Breast epithelium (tissue), 4 donors: ENCODE measurements around the gene AKAP7. TPM values are rescaled to one million over a fixed set of nuclear protein-coding genes. Genes with fewer than 3 reads are reported as not detected.
A peak's percentile ranks its signal among the peaks of the same experiment; 100 is the strongest.

Experiments
- DNase-seq, 2 donors: peaks; one replicate each; pipeline ENCODE4 v3.0.0-alpha.2; 2019; ENCODE audit warnings: low spot score in 2 of 2
- H3K27ac ChIP-seq, 2 donors: fragments of 200-600 bp; sonication (generic) in 1 of 2; one replicate each; pipeline ENCODE4 v1.5.1; 2016 to 2019; ENCODE audit warnings: mild to moderate bottlenecking in 1 of 2
- H3K27me3 ChIP-seq, 2 donors: fragments of 200-600 bp; sonication (generic) in 1 of 2; one replicate each; pipeline versions ENCODE4 v1.5.1 to v1.6.0; 2017 to 2019; ENCODE audit warnings: control low read depth in 1 of 2, mild to moderate bottlenecking in 1 of 2
- H3K36me3 ChIP-seq: fragments of 200-600 bp; one replicate; pipeline ENCODE4 v1.5.1; 2019
- H3K4me1 ChIP-seq, 2 donors: fragments of 200-600 bp; sonication (generic); one replicate each; pipeline ENCODE4 v1.5.1; 2016 to 2019; ENCODE audit warnings: control low read depth in 1 of 2
- H3K4me3 ChIP-seq, 3 donors: fragments of 200-600 bp; sonication (generic); 1 replicate in 2 of 3; 2 replicates in 1 of 3; pipeline ENCODE4 v1.5.1; 2016 to 2019; ENCODE audit warnings: mild to moderate bottlenecking in 3 of 3, moderate library complexity in 2 of 3
- H3K9me3 ChIP-seq, 2 donors: fragments of 200-600 bp; sonication (generic) in 1 of 2; one replicate each; pipeline ENCODE4 v1.5.1; 2016 to 2019; ENCODE audit warnings: control low read depth in 1 of 2
- POLR2A ChIP-seq: fragments of 450-650 bp; IDR thresholded peaks from one replicate; pipeline ENCODE4 v1.6.1; 2016; ENCODE audit warnings: antibody characterized with exemption, mild to moderate bottlenecking, moderate library complexity
- POLR2AphosphoS5 ChIP-seq, 3 donors: sonication (generic); formaldehyde crosslinking; IDR thresholded peaks; one replicate each; pipeline ENCODE4 v1.6.1; 2017; ENCODE audit warnings: antibody characterized with exemption in 3 of 3
- intact Hi-C: fragments of 100-400 bp; cut with DNase I; formaldehyde crosslinking; loops from one replicate; pipeline ENCODE4 v1.15.1; 2023; ENCODE audit warnings: low total_unique reads
- total RNA-seq, 3 donors: library from RNA; depleted of rRNA; stranded (reverse); fragments of >200 nt; gene quantifications; one replicate each; pipeline ENCODE4 v1.1.0, GENCODE V29; 2016
- TF ChIP-seq, protein P1 (sequence below), 3 donors: fragments of 450-650 bp; IDR thresholded peaks; one replicate each; pipeline ENCODE4 v1.5.1; 2016 to 2017; ENCODE audit warnings: antibody characterized with exemption in 3 of 3, mild to moderate bottlenecking in 3 of 3, moderate library complexity in 3 of 3

AKAP7 gene
- total RNA-seq, 3 donors from 2014 or later = 13.0 to 15.7 (median 14.4) TPM

DNA sequence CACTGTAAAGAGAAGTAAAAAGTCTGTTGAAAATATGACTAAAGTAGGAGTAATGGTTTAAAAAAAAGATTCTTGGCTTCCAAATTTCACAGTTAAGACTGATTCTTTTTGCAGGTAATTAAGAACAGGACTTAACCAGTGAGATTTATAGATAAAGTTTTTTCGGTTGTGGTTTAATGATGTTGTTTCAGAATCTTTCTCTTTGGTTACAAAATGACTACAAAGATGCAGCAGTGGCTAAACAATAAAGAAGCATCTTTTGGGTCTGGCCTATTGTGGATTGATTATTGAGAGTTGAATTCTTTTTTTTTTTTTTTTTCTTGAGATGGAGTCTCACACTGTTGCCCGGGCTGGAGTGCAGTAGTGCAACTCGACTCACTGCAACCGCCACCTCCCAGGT, 109.7 kb downstream of the AKAP7 start:
- TF ChIP-seq, protein P1, sequence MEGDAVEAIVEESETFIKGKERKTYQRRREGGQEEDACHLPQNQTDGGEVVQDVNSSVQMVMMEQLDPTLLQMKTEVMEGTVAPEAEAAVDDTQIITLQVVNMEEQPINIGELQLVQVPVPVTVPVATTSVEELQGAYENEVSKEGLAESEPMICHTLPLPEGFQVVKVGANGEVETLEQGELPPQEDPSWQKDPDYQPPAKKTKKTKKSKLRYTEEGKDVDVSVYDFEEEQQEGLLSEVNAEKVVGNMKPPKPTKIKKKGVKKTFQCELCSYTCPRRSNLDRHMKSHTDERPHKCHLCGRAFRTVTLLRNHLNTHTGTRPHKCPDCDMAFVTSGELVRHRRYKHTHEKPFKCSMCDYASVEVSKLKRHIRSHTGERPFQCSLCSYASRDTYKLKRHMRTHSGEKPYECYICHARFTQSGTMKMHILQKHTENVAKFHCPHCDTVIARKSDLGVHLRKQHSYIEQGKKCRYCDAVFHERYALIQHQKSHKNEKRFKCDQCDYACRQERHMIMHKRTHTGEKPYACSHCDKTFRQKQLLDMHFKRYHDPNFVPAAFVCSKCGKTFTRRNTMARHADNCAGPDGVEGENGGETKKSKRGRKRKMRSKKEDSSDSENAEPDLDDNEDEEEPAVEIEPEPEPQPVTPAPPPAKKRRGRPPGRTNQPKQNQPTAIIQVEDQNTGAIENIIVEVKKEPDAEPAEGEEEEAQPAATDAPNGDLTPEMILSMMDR (IDR thresholded peaks at IDR 0.05) = no peak
- TF ChIP-seq POLR2AphosphoS5 (IDR thresholded peaks at IDR 0.05) = no peak
- TF ChIP-seq POLR2A = no peak
- no peak overlapping the region for H3K27ac ChIP-seq
- intact Hi-C loops = no loop called here
- H3K27me3 ChIP-seq = no peaks in the 10 kb centered on the region
- H3K36me3 ChIP-seq = no peaks in the 10 kb centered on the region
- H3K4me1 ChIP-seq = no peaks in the 10 kb centered on the region
- H3K9me3 ChIP-seq = peaks cover 0 to 5% of the 10 kb centered on the region in 2 donors
- H3K4me3 ChIP-seq = no peak overlapping the region
- DNase-seq = no peak

DNA sequence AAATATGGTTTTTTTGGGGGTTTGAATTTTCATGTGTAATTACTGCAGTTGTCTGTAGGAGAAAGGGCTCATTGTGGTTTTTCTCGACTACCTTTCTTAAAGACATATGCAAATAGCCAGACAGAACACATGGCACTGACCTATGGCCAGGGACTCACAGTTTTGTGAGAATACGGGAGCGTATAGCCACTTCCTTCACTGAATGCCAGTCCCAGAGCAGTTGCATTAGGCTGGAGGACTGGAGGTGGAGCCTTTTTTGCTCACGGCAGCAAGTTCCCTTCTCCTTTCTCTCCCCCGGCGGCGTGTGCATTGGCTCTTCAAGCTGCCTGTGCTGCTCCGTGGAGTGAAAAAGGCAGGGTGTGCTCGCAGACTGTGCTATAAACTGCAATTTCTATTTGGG, 114.9 kb downstream of the AKAP7 start:
- H3K36me3 ChIP-seq = no peaks in the 10 kb centered on the region
- H3K4me3 ChIP-seq = peak overlapping the region; percentile 11 to 51 (median 32)
- no peaks in the 10 kb centered on the region for H3K27me3 ChIP-seq
- TF ChIP-seq POLR2A (no peak), POLR2AphosphoS5 (IDR thresholded peaks at IDR 0.05) (no peak)
- TF ChIP-seq, protein P1 (IDR thresholded peaks at IDR 0.05) = no peak
- DNase-seq = no peak
- no peaks in the 10 kb centered on the region for H3K9me3 ChIP-seq
- no peaks in the 10 kb centered on the region for H3K4me1 ChIP-seq
- H3K27ac ChIP-seq = peak overlapping the region in 1 of 2 donors; percentile 16
- intact Hi-C loops = no loop called here

DNA sequence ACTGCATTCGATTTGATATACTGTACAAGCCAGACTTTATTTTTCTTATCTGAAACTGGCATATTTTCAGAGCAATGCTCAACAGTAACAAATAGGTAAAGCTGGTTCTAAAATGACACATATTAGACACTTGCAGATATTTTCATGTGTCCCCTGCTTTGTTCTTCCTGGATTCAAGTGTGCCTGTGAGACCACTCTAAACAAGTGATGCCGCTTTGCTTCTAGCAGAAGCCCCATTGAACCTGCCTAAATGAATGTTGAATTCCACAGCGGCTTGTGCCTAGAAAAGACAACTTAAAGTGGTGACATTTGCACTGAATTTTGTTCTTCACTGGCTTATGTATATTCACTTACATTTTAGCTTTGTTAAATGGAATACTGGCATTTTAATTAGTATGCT, 115.7 kb downstream of the AKAP7 start:
- Histone ChIP-seq H3K27me3 (no peaks in the 10 kb centered on the region), H3K36me3 (no peaks in the 10 kb centered on the region), H3K4me1 (no peaks in the 10 kb centered on the region), H3K4me3 (peak overlapping the region in 2 of 3 donors; percentile 32 to 51), H3K9me3 (no peaks in the 10 kb centered on the region), H3K27ac (no peak overlapping the region)
- no peak for TF ChIP-seq POLR2A
- TF ChIP-seq, protein P1 (IDR thresholded peaks at IDR 0.05) = no peak
- DNase-seq = no peak
- intact Hi-C loops = no loop called here

DNA sequence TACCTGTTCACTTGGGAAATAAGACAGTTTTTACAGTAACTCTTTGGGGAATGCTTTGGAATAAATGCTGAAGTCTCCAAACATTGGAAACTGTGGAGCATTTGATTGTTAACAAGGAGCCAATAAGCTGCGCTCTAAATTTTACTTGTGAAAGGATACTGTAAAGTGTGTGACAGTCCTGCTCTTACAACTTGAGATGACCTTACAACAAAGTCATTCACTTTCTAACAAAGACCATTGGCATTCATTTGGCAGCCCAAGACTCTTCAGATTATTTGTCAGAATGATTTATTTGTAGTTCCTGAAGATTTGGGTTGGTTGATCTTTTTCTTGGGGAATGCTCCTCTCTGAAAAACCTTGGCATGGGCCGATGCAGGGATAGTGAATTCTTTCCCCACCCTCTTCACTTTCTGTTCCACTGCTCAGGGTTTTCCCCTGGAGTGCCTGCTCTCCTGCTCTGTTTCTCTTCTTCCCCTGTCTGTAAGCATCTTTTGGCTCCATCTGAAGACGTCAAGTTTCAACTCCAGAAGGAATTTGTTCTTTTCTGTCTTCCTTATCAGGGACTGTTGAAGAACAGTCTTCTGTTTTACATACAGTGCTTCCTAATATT, 116.4 kb downstream of the AKAP7 start:
- no peak overlapping the region for H3K4me3 ChIP-seq
- no peak overlapping the region for H3K27ac ChIP-seq
- H3K9me3 ChIP-seq = no peaks in the 10 kb centered on the region
- H3K36me3 ChIP-seq = no peaks in the 10 kb centered on the region
- TF ChIP-seq POLR2AphosphoS5 (IDR thresholded peaks at IDR 0.05) = no peak
- TF ChIP-seq, protein P1 (IDR thresholded peaks at IDR 0.05) = no peak
- TF ChIP-seq POLR2A = no peak
- no peak for DNase-seq
- no peaks in the 10 kb centered on the region for H3K4me1 ChIP-seq
- H3K27me3 ChIP-seq = no peaks in the 10 kb centered on the region
- intact Hi-C loops = no loop called here

DNA sequence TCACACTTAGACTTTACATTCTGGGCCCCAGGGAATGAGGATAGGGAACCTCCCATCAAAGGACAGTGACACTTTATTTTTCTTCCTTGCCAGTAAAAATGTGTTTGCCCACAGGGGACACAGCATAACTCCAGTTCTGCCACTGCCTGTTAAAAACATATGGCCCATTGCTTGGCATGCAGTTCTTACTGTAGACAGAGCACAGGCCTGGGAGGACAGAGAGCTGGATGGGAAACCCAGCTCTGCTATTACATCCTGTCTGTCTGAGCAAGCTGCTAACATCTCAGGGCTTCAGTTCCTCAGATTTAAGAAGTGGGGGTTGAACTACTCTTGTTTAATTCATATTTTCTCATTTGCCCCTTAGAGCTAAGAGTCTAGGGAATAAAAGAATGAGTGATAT, 120.2 kb downstream of the AKAP7 start:
- TF ChIP-seq POLR2AphosphoS5 (IDR thresholded peaks at IDR 0.05) (no peak), POLR2A (no peak)
- TF ChIP-seq, protein P1 (IDR thresholded peaks at IDR 0.05) = no peak
- no peaks in the 10 kb centered on the region for H3K36me3 ChIP-seq
- H3K27me3 ChIP-seq = no peaks in the 10 kb centered on the region
- H3K4me1 ChIP-seq = no peaks in the 10 kb centered on the region
- no peak overlapping the region for H3K27ac ChIP-seq
- intact Hi-C loops = no loop called here
- DNase-seq = no peak
- no peak overlapping the region for H3K4me3 ChIP-seq
- no peaks in the 10 kb centered on the region for H3K9me3 ChIP-seq
